Endothelial cell of umbilical vein (primary cell): ENCODE data around the gene ZNRD2. TPM values are rescaled to one million over a fixed set of nuclear protein-coding genes. Genes with fewer than 3 reads are reported as not detected.

ENCODE experiments used
- BruUV-seq: library from RNA; stranded (reverse); fragments of 400-500 nt; replicated peaks from 2 replicates; lab custom pipeline; 2021; lab: Mats Ljungman, UMichigan
- CTCF ChIA-PET: fragments of 300-600, 350-600 bp; sonication (Branson Sonifier 250); formaldehyde crosslinking; loops from one replicate; lab custom pipeline; 2021; ENCODE audit warnings: antibody characterized with exemption, inconsistent platforms; lab: Charles Lee
- POLR2A ChIA-PET: fragments of 300-600, 350-600 bp; sonication (Branson Sonifier 250); formaldehyde crosslinking; loops from one replicate; lab custom pipeline; 2021; ENCODE audit warnings: antibody characterized with exemption, inconsistent platforms; lab: Charles Lee
- DNase-seq: peaks from one replicate; pipeline ENCODE4 v3.0.0-alpha.2; 2011; ENCODE audit warnings: low read depth, low spot score
- FAIRE-seq: peaks from 2 replicates; lab custom pipeline; 2011; peaks lifted over from hg19 to GRCh38; lab: Jason Lieb, UNC
- H2AFZ ChIP-seq: 2 replicates; pipeline ENCODE4 v1.6.0; 2012; ENCODE audit warnings: low read depth, low read length, control low read depth, inconsistent platforms
- H3K27ac ChIP-seq: 2 replicates; pipeline ENCODE4 v1.5.1; 2011; ENCODE audit warnings: low read depth, mild to moderate bottlenecking, control low read depth, low read length, moderate library complexity; ENCODE audit not compliant: insufficient read depth
- H3K27me3 ChIP-seq, 2 experiments: 2 replicates each; pipeline versions ENCODE4 v1.6.0 to v1.6.1; 2011; ENCODE audit warnings: low read length in 2 of 2, mixed read lengths in 1 of 2; ENCODE audit not compliant: control insufficient read depth in 2 of 2, insufficient read depth in 2 of 2
- H3K36me3 ChIP-seq, 2 experiments: 2 replicates in 1 of 2; 3 replicates in 1 of 2; pipeline ENCODE4 v1.5.1; 2011; ENCODE audit warnings: low read length in 2 of 2, mild to moderate bottlenecking in 1 of 2, moderate library complexity in 1 of 2; ENCODE audit not compliant: control insufficient read depth in 2 of 2, insufficient read depth in 2 of 2; ENCODE audit errors: extremely low read depth in 1 of 2
- H3K4me1 ChIP-seq: 3 replicates; pipeline ENCODE4 v1.5.1; 2011; ENCODE audit warnings: mild to moderate bottlenecking, low read length; ENCODE audit not compliant: control insufficient read depth, insufficient read depth; ENCODE audit errors: extremely low read depth
- H3K4me2 ChIP-seq: 2 replicates; pipeline ENCODE4 v1.6.1; 2011; ENCODE audit warnings: low read length, control low read depth, mixed read lengths; ENCODE audit not compliant: insufficient read depth
- H3K4me3 ChIP-seq, 3 experiments: fragments of 200-600 bp in 1 of 3; sonication (generic), shearing (Covaris generic) in 1 of 3; replicated peaks in 1 of 3; 2 replicates each; pipeline ENCODE4 v1.5.1; 2011 to 2016; ENCODE audit warnings: control low read depth in 3 of 3, low read length in 3 of 3, mild to moderate bottlenecking in 2 of 3, inconsistent platforms in 1 of 3, low read depth in 1 of 3, moderate library complexity in 1 of 3; ENCODE audit not compliant: insufficient read depth in 1 of 3
- H3K79me2 ChIP-seq: 2 replicates; pipeline ENCODE4 v1.6.0; 2012; ENCODE audit warnings: low read length, inconsistent platforms; ENCODE audit not compliant: control insufficient read depth, insufficient read depth
- H3K9ac ChIP-seq: replicated peaks from 2 replicates; pipeline ENCODE3; 2011; ENCODE audit warnings: low read length, control low read depth; ENCODE audit not compliant: insufficient read depth; ENCODE audit errors: extremely low read depth
- H3K9me1 ChIP-seq: replicated peaks from 3 replicates; pipeline ENCODE4 v1.6.0; 2011; ENCODE audit warnings: mild to moderate bottlenecking, low read length; ENCODE audit not compliant: control insufficient read depth, insufficient read depth; ENCODE audit errors: extremely low read depth
- H3K9me3 ChIP-seq: replicated peaks from 2 replicates; pipeline ENCODE4 v1.5.1; 2012; ENCODE audit warnings: low read length, inconsistent platforms; ENCODE audit not compliant: control insufficient read depth, insufficient read depth
- H4K20me1 ChIP-seq: replicated peaks from 2 replicates; pipeline ENCODE3; 2011; ENCODE audit warnings: mild to moderate bottlenecking, low read length; ENCODE audit not compliant: control insufficient read depth, insufficient read depth; ENCODE audit errors: extremely low read depth
- EZH2 ChIP-seq: IDR thresholded peaks from 2 replicates; pipeline ENCODE4 v1.6.1; 2012; ENCODE audit warnings: borderline replicate concordance, low read depth, mild to moderate bottlenecking, moderate library complexity, low read length, inconsistent platforms; ENCODE audit not compliant: severe bottlenecking
- FOS ChIP-seq: IDR thresholded peaks from 2 replicates; pipeline ENCODE4 v1.6.1; 2011; ENCODE audit warnings: mild to moderate bottlenecking, low read length, moderate library complexity, borderline replicate concordance; ENCODE audit not compliant: insufficient read depth
- GATA2 ChIP-seq: IDR thresholded peaks from 2 replicates; pipeline ENCODE4 v1.7.0; 2011; ENCODE audit warnings: low read depth, mild to moderate bottlenecking, moderate library complexity, mixed read lengths, low read length; ENCODE audit not compliant: insufficient read length, insufficient read depth
- JUN ChIP-seq: IDR thresholded peaks from 2 replicates; pipeline ENCODE4 v1.6.1; 2011; ENCODE audit warnings: borderline replicate concordance, low read depth; ENCODE audit not compliant: insufficient read length, insufficient read depth
- MYC ChIP-seq: IDR thresholded peaks from one replicate; pipeline ENCODE4 v1.6.1; 2011; ENCODE audit warnings: mild to moderate bottlenecking, low read depth, low read length
- POLR2A ChIP-seq: IDR thresholded peaks from 2 replicates; pipeline ENCODE4 v1.6.1; 2012; ENCODE audit warnings: low read depth, mild to moderate bottlenecking, control low read depth, low read length
- POLR2AphosphoS5 ChIP-seq: IDR thresholded peaks from 2 replicates; pipeline ENCODE4 v1.6.1; 2012; ENCODE audit warnings: low read depth, mild to moderate bottlenecking, control low read depth, low read length, moderate library complexity; ENCODE audit not compliant: insufficient read depth
- dilution Hi-C: fragments of 300-500 bp; cut with MboI; formaldehyde crosslinking; loops from one replicate; pipeline ENCODE4 v1.15.0; 2019; ENCODE audit warnings: low sequenced_read_pairs; ENCODE audit not compliant: extremely low pct_ligation_motif_present
- intact Hi-C: fragments of 100-400 bp; cut with micrococcal nuclease; formaldehyde crosslinking; loops from one replicate; pipeline ENCODE4 v1.10.0; 2022
- polyA plus RNA-seq, 4 experiments: library from polyadenylated mRNA; depleted of rRNA in 3 of 4; stranded (reverse) in 3 of 4; unstranded in 1 of 4; fragments of >200 nt; gene quantifications; 2 replicates each; pipeline versions ENCODE4 v1.2.1 to v1.2.3, GENCODE V29; 2011 to 2012; ENCODE audit warnings: missing spikeins in 1 of 4
- total RNA-seq: library from RNA; stranded (reverse); gene quantifications from 2 replicates; pipeline ENCODE4 v1.2.3, GENCODE V29; 2021
- TF ChIP-seq, protein P1 (sequence below), 2 donors: IDR thresholded peaks; 1 replicate in 1 of 2; 2 replicates in 1 of 2; pipeline ENCODE4 v1.5.1; 2011; ENCODE audit warnings: low read length in 2 of 2, mild to moderate bottlenecking in 2 of 2, moderate library complexity in 2 of 2, control low read depth in 1 of 2, inconsistent platforms in 1 of 2, low read depth in 1 of 2; ENCODE audit not compliant: insufficient read depth in 1 of 2; ENCODE audit errors: extremely low read depth in 1 of 2
- TF ChIP-seq, protein P2 (sequence below): IDR thresholded peaks from 2 replicates; pipeline ENCODE4 v1.6.1; 2011; ENCODE audit not compliant: insufficient read depth, insufficient read length

ZNRD2 gene
- total and polyA plus RNA-seq, 2 donors (not counting 3 experiments of a cell fraction or from before 2014, with no cell fraction given), result 40.8 to 96.7 TPM

DNA sequence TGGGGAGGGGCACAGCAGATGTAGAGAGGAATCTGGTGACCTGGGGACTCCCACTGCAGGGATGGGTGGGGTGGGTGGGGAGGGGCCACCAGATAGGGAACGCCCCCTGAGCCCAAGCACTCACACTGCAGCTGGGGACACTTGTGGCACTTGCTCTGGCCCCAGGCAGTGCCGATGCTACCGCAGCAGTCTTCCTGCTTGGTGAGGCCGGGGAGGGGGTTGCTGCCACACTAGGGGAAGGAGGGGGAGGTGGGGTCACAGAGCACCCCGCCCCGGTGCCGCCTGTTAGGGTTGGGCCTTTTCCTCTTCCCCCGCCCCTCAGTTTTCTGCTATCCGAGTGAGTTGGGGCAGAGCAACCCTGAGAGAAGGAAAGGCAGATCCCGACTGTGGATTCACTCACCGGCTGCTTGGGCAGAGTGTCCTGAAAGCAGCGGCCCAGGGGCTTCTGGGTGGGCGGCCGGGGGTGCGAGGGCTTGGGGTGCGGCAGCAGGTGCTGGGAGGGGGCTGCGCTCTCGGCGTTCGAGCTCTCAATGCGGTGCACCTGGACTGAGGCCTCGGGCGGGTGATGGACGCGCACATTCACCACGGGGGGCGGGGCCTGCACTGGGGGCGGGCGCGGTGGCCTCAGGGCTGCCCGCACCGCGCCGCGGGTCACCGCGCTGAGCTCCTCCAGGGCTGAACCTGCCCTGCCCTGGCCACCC is 16.8 kb upstream of the ZNRD2 start:
- Histone ChIP-seq H3K4me1 (peaks cover 25% of the 10 kb centered on the region), H3K36me3 (peaks cover 0 to 28% of the 10 kb centered on the region in 2 experiments), H2AFZ (no peak overlapping the region), H3K79me2 (peaks cover 22% of the 10 kb centered on the region), H3K9me3 (no peaks in the 10 kb centered on the region), H3K9ac (no peak overlapping the region), H3K4me3 (no peak overlapping the region), H3K27ac (no peak overlapping the region), H4K20me1 (no peaks in the 10 kb centered on the region), H3K4me2 (no peak overlapping the region), H3K9me1 (no peaks in the 10 kb centered on the region), H3K27me3 (no peaks in the 10 kb centered on the region)
- FAIRE-seq (no peak), DNase-seq (no peak)
- ChIA-PET CTCF (no interaction called here), POLR2A (no interaction called here)
- TSS peak; percentile 28 for BruUV-seq
- intact Hi-C loops, result no loop called here
- dilution Hi-C loops, result no loop called here
- no peak for TF ChIP-seq FOS
- TF ChIP-seq GATA2, result no peak
- TF ChIP-seq JUN, result no peak
- no peak for TF ChIP-seq MYC
- TF ChIP-seq, protein P1, sequence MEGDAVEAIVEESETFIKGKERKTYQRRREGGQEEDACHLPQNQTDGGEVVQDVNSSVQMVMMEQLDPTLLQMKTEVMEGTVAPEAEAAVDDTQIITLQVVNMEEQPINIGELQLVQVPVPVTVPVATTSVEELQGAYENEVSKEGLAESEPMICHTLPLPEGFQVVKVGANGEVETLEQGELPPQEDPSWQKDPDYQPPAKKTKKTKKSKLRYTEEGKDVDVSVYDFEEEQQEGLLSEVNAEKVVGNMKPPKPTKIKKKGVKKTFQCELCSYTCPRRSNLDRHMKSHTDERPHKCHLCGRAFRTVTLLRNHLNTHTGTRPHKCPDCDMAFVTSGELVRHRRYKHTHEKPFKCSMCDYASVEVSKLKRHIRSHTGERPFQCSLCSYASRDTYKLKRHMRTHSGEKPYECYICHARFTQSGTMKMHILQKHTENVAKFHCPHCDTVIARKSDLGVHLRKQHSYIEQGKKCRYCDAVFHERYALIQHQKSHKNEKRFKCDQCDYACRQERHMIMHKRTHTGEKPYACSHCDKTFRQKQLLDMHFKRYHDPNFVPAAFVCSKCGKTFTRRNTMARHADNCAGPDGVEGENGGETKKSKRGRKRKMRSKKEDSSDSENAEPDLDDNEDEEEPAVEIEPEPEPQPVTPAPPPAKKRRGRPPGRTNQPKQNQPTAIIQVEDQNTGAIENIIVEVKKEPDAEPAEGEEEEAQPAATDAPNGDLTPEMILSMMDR (IDR thresholded peaks at IDR 0.05; ENCODE audit: extremely low read depth in 1 of 2, insufficient read depth in 1 of 2, low read depth in 1 of 2, low read length in 2 of 2), result no peak
- TF ChIP-seq, protein P2, sequence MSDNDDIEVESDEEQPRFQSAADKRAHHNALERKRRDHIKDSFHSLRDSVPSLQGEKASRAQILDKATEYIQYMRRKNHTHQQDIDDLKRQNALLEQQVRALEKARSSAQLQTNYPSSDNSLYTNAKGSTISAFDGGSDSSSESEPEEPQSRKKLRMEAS, result no peak
- no peak for TF ChIP-seq POLR2A
- no peak for TF ChIP-seq POLR2AphosphoS5
- TF ChIP-seq EZH2, result no peak
